Measurements from ENCODE around the gene ARMS2. TPM values are rescaled to one million over a fixed set of nuclear protein-coding genes. Genes with fewer than 3 reads are reported as not detected.

Gene ARMS2
- total RNA-seq, 2 experiments from 2014 or later = not detected

DNA sequence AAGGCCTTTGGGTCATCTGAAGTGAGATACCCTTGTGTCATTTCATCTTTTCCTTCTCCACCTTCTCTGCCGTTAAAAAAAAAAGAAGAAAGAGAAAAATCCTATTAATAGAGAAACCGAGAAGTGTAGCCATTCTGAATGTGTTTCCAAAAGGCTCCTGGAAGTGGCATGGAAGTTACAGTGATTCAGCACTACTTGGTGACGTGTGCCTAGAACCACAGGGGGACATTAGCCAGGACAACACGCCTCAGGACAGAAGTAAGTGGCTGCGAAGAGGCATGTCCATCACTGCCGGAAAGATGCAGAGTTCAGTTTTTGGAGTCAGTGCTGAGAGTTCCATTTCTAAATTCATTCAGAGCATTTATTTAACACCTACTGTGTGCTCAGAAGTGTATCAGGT lies 13.2 kb downstream of the ARMS2 start:
- no peaks in the 10 kb centered on the region for H3K36me3 ChIP-seq (ENCODE audit: insufficient read depth, low read length)
- H3K4me2 ChIP-seq (ENCODE audit: low read length) = no peak overlapping the region
- H3K4me1 ChIP-seq (ENCODE audit: insufficient read depth, low read length, poor library complexity, severe bottlenecking) = no peaks in the 10 kb centered on the region
- TF ChIP-seq, protein P1, sequence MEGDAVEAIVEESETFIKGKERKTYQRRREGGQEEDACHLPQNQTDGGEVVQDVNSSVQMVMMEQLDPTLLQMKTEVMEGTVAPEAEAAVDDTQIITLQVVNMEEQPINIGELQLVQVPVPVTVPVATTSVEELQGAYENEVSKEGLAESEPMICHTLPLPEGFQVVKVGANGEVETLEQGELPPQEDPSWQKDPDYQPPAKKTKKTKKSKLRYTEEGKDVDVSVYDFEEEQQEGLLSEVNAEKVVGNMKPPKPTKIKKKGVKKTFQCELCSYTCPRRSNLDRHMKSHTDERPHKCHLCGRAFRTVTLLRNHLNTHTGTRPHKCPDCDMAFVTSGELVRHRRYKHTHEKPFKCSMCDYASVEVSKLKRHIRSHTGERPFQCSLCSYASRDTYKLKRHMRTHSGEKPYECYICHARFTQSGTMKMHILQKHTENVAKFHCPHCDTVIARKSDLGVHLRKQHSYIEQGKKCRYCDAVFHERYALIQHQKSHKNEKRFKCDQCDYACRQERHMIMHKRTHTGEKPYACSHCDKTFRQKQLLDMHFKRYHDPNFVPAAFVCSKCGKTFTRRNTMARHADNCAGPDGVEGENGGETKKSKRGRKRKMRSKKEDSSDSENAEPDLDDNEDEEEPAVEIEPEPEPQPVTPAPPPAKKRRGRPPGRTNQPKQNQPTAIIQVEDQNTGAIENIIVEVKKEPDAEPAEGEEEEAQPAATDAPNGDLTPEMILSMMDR (conservative IDR thresholded peaks at IDR 0.05; ENCODE audit: low read length) = no peak
- no peak overlapping the region for H3K27ac ChIP-seq (ENCODE audit: low read depth, low read length, poor library complexity, severe bottlenecking)
- H3K79me2 ChIP-seq (ENCODE audit: insufficient read depth, low read depth, low read length) = no peaks in the 10 kb centered on the region
- H3K9me2 ChIP-seq (ENCODE audit: insufficient read depth, low read length) = no peaks in the 10 kb centered on the region
- no peaks in the 10 kb centered on the region for H3K9me3 ChIP-seq (ENCODE audit: low read length)
- H4K20me1 ChIP-seq (ENCODE audit: insufficient read depth, low read length) = no peaks in the 10 kb centered on the region
- ChIA-PET POLR2A (no interaction called here), CTCF (ENCODE audit: unreplicated experiment) (no interaction called here)
- intact Hi-C loops (cut with micrococcal nuclease; ENCODE audit: unreplicated experiment) = no loop called here
- DNase-seq (ENCODE audit: low spot score) = no peak
- no peak overlapping the region for H2AFZ ChIP-seq (ENCODE audit: low read length)
- H3K4me3 ChIP-seq (ENCODE audit: low read depth, low read length, poor library complexity, severe bottlenecking) = no peak overlapping the region
- BruUV-seq (replicated peaks) = no TSS peak

DNA sequence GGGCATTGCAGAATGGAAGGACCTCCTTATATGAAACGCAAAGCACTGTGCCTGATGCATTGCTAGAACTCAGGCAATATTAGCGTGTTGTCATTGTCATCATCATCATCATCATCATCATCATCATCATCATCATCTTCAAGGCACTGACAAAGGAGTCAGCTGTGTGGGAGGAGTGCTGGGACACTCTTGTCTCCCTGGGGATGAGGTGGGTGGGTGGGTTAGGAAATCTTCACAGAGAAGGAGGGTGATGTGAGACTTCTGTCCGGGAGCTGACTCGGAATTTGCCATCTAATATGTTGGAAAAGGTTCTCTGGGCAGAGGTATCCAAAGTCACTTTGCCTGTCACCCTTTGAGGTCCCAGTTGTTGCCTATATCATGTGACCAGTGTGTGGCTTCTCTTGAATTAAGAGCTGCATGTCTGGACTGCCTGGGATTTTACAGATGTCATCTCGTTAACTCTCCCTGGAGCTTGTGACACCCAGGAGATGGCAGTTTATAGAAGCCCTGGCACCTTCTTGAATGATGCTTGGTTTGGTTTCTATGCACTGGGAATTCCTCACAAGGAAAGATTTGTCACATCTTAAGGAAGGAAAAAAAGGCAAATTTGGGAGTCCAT lies 14.0 kb downstream of the ARMS2 start:
- DNase-seq (ENCODE audit: low spot score) = no peak
- ChIA-PET CTCF (ENCODE audit: unreplicated experiment) (no interaction called here), POLR2A (interaction anchor here (0.6 kb wide), 1 partner anchor 167 kb away, joined by 3 read pairs; no protein-coding TSS in a partner anchor)
- Histone ChIP-seq H3K9me3 (ENCODE audit: low read length) (no peaks in the 10 kb centered on the region), H3K9me2 (ENCODE audit: insufficient read depth, low read length) (no peaks in the 10 kb centered on the region), H4K20me1 (ENCODE audit: insufficient read depth, low read length) (no peaks in the 10 kb centered on the region), H3K36me3 (ENCODE audit: insufficient read depth, low read length) (no peaks in the 10 kb centered on the region), H3K4me1 (ENCODE audit: insufficient read depth, low read length, poor library complexity, severe bottlenecking) (no peaks in the 10 kb centered on the region), H2AFZ (ENCODE audit: low read length) (no peak overlapping the region), H3K4me2 (ENCODE audit: low read length) (no peak overlapping the region), H3K4me3 (ENCODE audit: low read depth, low read length, poor library complexity, severe bottlenecking) (no peak overlapping the region), H3K79me2 (ENCODE audit: insufficient read depth, low read depth, low read length) (no peaks in the 10 kb centered on the region), H3K27ac (ENCODE audit: low read depth, low read length, poor library complexity, severe bottlenecking) (no peak overlapping the region)
- BruUV-seq (replicated peaks) = no TSS peak
- intact Hi-C loops (cut with micrococcal nuclease; ENCODE audit: unreplicated experiment) = no loop called here
- TF ChIP-seq, protein P1 (conservative IDR thresholded peaks at IDR 0.05; ENCODE audit: low read length) = no peak
- no peak for TF ChIP-seq EZH2phosphoT487 (IDR thresholded peaks at IDR 0.05; ENCODE audit: borderline replicate concordance, low read depth, low read length)

DNA sequence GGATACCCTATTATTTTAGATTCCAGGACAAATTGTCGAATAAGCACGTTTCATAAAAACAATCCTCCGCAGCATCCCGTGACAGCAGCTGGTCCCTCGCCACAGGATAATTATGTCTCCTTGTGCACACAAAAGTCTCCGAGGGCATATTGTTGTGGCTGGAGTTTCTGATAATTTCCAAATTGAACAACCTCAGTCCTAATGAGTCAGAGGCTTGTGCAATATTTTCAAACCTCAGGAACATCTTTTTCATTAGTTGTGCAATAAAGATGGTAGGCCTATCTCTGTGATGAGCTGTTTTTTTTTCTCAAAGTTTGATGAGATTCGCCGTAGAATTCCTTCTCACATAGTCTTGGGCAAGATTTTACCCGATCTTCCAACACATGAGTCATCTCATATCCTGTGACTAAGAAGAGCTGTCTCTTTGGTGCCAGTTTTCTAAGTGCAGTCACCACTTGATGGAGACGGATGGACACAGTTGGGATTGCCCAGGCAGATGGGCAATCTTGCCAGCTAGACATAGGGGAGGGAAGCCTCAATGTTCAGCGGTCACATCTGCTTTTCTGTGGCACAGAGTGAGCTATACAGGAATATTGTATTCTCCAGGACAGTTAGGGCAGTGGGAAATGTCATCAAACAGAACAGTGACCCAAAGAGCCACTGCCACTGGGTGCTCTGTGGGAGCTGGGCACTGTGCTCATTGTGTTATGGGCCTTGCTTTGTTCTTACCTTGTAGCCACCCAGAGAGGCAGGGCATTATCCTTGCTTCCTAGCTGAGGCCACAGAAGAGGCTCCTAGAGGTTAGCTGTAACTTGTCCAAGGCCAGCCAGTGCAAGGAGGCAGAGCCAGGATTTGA lies 14.7 kb downstream of the ARMS2 start:
- H3K9me2 ChIP-seq (ENCODE audit: insufficient read depth, low read length) = no peaks in the 10 kb centered on the region
- no peaks in the 10 kb centered on the region for H3K4me1 ChIP-seq (ENCODE audit: insufficient read depth, low read length, poor library complexity, severe bottlenecking)
- POLR2A ChIA-PET = interaction anchor here (0.6 kb wide), 1 partner anchor 166 kb away, joined by 3 read pairs; no protein-coding TSS in a partner anchor
- intact Hi-C loops (cut with micrococcal nuclease; ENCODE audit: unreplicated experiment) = no loop called here
- no peak for DNase-seq (ENCODE audit: low spot score)
- H3K27ac ChIP-seq (ENCODE audit: low read depth, low read length, poor library complexity, severe bottlenecking) = no peak overlapping the region
- BruUV-seq (replicated peaks) = no TSS peak
- no peaks in the 10 kb centered on the region for H3K36me3 ChIP-seq (ENCODE audit: insufficient read depth, low read length)
- H3K4me2 ChIP-seq (ENCODE audit: low read length) = no peak overlapping the region
- no peak overlapping the region for H2AFZ ChIP-seq (ENCODE audit: low read length)
- H3K4me3 ChIP-seq (ENCODE audit: low read depth, low read length, poor library complexity, severe bottlenecking) = no peak overlapping the region
- no peaks in the 10 kb centered on the region for H4K20me1 ChIP-seq (ENCODE audit: insufficient read depth, low read length)
- CTCF ChIA-PET (ENCODE audit: unreplicated experiment) = no interaction called here
- no peaks in the 10 kb centered on the region for H3K9me3 ChIP-seq (ENCODE audit: low read length)
- TF ChIP-seq, protein P1 (conservative IDR thresholded peaks at IDR 0.05; ENCODE audit: low read length) = no peak
- no peak for TF ChIP-seq EZH2phosphoT487 (IDR thresholded peaks at IDR 0.05; ENCODE audit: borderline replicate concordance, low read depth, low read length)
- no peaks in the 10 kb centered on the region for H3K79me2 ChIP-seq (ENCODE audit: insufficient read depth, low read depth, low read length)
